GM12878 (cell line): ENCODE data around the gene GSC2. TPM values are rescaled to one million over a fixed set of nuclear protein-coding genes. Genes with fewer than 3 reads are reported as not detected.
A peak's percentile ranks its signal among the peaks of the same experiment; 100 is the strongest.

Source experiments
- ATF2 ChIP-seq: IDR thresholded peaks from 2 replicates; pipeline ENCODE4 v1.6.1; 2012; ENCODE audit warnings: low read length, inconsistent platforms
- ATF7 ChIP-seq: fragments of 450-650 bp; IDR thresholded peaks from 2 replicates; pipeline ENCODE4 v1.6.1; 2016; ENCODE audit warnings: low read depth, mild to moderate bottlenecking
- CREB1 ChIP-seq: IDR thresholded peaks from 2 replicates; pipeline ENCODE4 v1.6.1; 2012; ENCODE audit warnings: low read depth, mild to moderate bottlenecking, inconsistent platforms
- FOXM1 ChIP-seq: IDR thresholded peaks from 2 replicates; pipeline ENCODE4 v1.6.1; 2012; ENCODE audit warnings: low read depth, mild to moderate bottlenecking, inconsistent platforms, low read length, moderate library complexity
- GABPA ChIP-seq: IDR thresholded peaks from 2 replicates; pipeline ENCODE4 v1.6.1; 2014; ENCODE audit warnings: antibody characterized with exemption, low read depth, mild to moderate bottlenecking, inconsistent platforms
- HCFC1 ChIP-seq: fragments of 150-350 bp; IDR thresholded peaks from 2 replicates; pipeline ENCODE4 v1.6.1; 2014; ENCODE audit warnings: low read length
- HDGF ChIP-seq: fragments of 450-650 bp; IDR thresholded peaks from 2 replicates; pipeline ENCODE4 v1.6.1; 2016; ENCODE audit warnings: antibody characterized with exemption
- IRF4 ChIP-seq: IDR thresholded peaks from 2 replicates; pipeline ENCODE4 v1.6.1; 2011; ENCODE audit warnings: low read depth, low read length
- JUNB ChIP-seq: IDR thresholded peaks from 2 replicates; pipeline ENCODE4 v1.6.1; 2016; ENCODE audit warnings: antibody characterized with exemption, mild to moderate bottlenecking
- MEF2B ChIP-seq: fragments of 450-650 bp; IDR thresholded peaks from 2 replicates; pipeline ENCODE4 v1.6.1; 2018; ENCODE audit warnings: mild to moderate bottlenecking, moderate library complexity; ENCODE audit not compliant: partially characterized antibody, poor library complexity, severe bottlenecking
- MXI1 ChIP-seq: fragments of 150-350 bp; IDR thresholded peaks from 2 replicates; pipeline ENCODE4 v1.6.1; 2011; ENCODE audit warnings: low read depth, mild to moderate bottlenecking, inconsistent platforms, low read length, improper control_type of control experiment
- NBN ChIP-seq: fragments of 450-650 bp; IDR thresholded peaks from 2 replicates; pipeline ENCODE4 v1.6.1; 2016
- NFXL1 ChIP-seq: fragments of 450-650 bp; IDR thresholded peaks from 2 replicates; pipeline ENCODE4 v1.6.1; 2017; ENCODE audit warnings: antibody characterized with exemption, mild to moderate bottlenecking, borderline replicate concordance
- RELA ChIP-seq: fragments of 450-650 bp; IDR thresholded peaks from 2 replicates; pipeline ENCODE4 v1.8.0; 2014; ENCODE audit warnings: borderline replicate concordance; ENCODE audit not compliant: partially characterized antibody
- SIX5 ChIP-seq: IDR thresholded peaks from 2 replicates; pipeline ENCODE4 v1.6.1; 2011; ENCODE audit warnings: mild to moderate bottlenecking, low read depth, low read length, moderate library complexity; ENCODE audit not compliant: severe bottlenecking
- SMARCA5 ChIP-seq: fragments of 450-650 bp; IDR thresholded peaks from 2 replicates; pipeline ENCODE4 v1.6.1; 2017; ENCODE audit warnings: mild to moderate bottlenecking
- STAT1 ChIP-seq: fragments of 450-650 bp; conservative IDR thresholded peaks from 2 replicates; pipeline ENCODE4 v1.6.1; 2014; ENCODE audit warnings: antibody characterized with exemption, mild to moderate bottlenecking
- TBL1XR1 ChIP-seq: IDR thresholded peaks from 2 replicates; pipeline ENCODE4 v1.6.1; 2012; ENCODE audit warnings: low read depth, low read length, improper control_type of control experiment
- TCF12 ChIP-seq: IDR thresholded peaks from 2 replicates; pipeline ENCODE4 v1.6.1; 2011; ENCODE audit warnings: low read depth, mild to moderate bottlenecking, low read length
- ZNF207 ChIP-seq: fragments of 450-650 bp; IDR thresholded peaks from 2 replicates; pipeline ENCODE4 v1.6.1; 2014; ENCODE audit warnings: antibody characterized with exemption, mild to moderate bottlenecking, borderline replicate concordance
- ZZZ3 ChIP-seq: IDR thresholded peaks from 2 replicates; pipeline ENCODE4 v1.6.1; 2011; ENCODE audit warnings: low read depth; ENCODE audit not compliant: control insufficient read depth, insufficient read length
- polyA plus RNA-seq, 11 experiments: library from polyadenylated mRNA; depleted of rRNA in 4 of 11; unstranded in 6 of 11; stranded (reverse) in 5 of 11; fragments of >200 nt; fragmentation: Nextera tagmentation in 4 of 11; fragmentation: Illumina TruSeq in 1 of 11; extraction: Ambion mirVana in 4 of 11; extraction: Trizol in 1 of 11; gene quantifications; 1 replicate in 1 of 11; 2 replicates in 10 of 11; pipeline versions ENCODE4 v1.2.1 to v1.2.3, GENCODE V29; 2011 to 2016; ENCODE audit warnings: inconsistent platforms in 2 of 11, missing spikeins in 2 of 11, low read depth in 1 of 11
- total RNA-seq, 4 experiments: library from RNA; depleted of rRNA in 3 of 4; stranded (reverse); fragments of >200 nt in 3 of 4; fragmentation: Illumina TruSeq in 1 of 4; extraction: Trizol in 1 of 4; gene quantifications; 2 replicates each; pipeline versions ENCODE4 v1.2.1 to v1.2.3, GENCODE V29; 2013 to 2021
- TF ChIP-seq, protein P1 (sequence below): fragments of 450-650 bp; IDR thresholded peaks from 2 replicates; pipeline ENCODE4 v1.6.1; 2014; ENCODE audit warnings: mild to moderate bottlenecking
- TF ChIP-seq, protein P2 (sequence below): fragments of 450-650 bp; IDR thresholded peaks from 2 replicates; pipeline ENCODE4 v1.6.1; 2018; ENCODE audit warnings: borderline replicate concordance, mild to moderate bottlenecking; ENCODE audit not compliant: partially characterized antibody
- TF ChIP-seq, protein P3 (sequence below): IDR thresholded peaks from 2 replicates; pipeline ENCODE4 v1.6.1; 2012; ENCODE audit warnings: low read depth, low read length, improper control_type of control experiment
- TF ChIP-seq, protein P4 (sequence below): IDR thresholded peaks from 2 replicates; pipeline ENCODE4 v1.6.1; 2012; ENCODE audit warnings: low read depth, low read length, improper control_type of control experiment
- TF ChIP-seq, protein P5 (sequence below): IDR thresholded peaks from 2 replicates; pipeline ENCODE4 v1.6.1; 2011; ENCODE audit warnings: low read depth, low read length, improper control_type of control experiment, borderline replicate concordance

Gene GSC2
- total and polyA plus RNA-seq, 10 of the 15 experiments (the other 5 are each of a cell fraction or from before 2014, with no cell fraction given) = not detected

DNA sequence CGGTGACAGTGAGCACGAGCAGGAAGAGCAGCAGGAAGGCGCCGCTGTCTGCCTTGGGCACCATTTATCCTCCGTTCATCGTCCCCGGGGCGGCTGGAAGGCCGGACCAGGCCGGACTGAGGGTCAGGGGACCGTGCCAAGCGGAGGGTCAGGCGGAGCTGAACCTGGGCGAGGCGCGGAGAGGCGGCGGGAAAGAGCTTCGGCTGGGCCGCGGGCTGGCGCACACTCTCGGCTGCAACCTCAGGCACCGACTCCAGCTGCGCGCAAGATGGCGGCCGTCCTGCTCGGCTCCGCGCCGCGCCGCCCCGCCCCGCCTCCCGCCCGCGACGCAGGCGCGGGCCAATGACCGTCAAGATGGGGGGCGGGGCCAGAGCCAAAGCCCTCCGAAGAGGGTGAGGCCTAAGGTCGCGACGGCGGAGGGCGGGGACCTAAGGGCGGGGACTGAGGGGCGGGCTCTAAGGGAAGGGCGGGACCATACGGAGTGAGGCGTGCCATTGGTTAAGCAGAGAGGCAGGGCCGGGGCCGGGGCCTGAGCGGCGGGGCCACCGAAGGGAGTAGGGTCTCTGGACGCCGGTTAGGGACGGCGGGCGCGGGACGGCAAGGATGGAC, 27.8 kb downstream of the GSC2 start, which contains the start of gene DGCR2 (continued):
- TF ChIP-seq, protein P1, sequence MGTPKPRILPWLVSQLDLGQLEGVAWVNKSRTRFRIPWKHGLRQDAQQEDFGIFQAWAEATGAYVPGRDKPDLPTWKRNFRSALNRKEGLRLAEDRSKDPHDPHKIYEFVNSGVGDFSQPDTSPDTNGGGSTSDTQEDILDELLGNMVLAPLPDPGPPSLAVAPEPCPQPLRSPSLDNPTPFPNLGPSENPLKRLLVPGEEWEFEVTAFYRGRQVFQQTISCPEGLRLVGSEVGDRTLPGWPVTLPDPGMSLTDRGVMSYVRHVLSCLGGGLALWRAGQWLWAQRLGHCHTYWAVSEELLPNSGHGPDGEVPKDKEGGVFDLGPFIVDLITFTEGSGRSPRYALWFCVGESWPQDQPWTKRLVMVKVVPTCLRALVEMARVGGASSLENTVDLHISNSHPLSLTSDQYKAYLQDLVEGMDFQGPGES = no peak
- TF ChIP-seq, protein P2, sequence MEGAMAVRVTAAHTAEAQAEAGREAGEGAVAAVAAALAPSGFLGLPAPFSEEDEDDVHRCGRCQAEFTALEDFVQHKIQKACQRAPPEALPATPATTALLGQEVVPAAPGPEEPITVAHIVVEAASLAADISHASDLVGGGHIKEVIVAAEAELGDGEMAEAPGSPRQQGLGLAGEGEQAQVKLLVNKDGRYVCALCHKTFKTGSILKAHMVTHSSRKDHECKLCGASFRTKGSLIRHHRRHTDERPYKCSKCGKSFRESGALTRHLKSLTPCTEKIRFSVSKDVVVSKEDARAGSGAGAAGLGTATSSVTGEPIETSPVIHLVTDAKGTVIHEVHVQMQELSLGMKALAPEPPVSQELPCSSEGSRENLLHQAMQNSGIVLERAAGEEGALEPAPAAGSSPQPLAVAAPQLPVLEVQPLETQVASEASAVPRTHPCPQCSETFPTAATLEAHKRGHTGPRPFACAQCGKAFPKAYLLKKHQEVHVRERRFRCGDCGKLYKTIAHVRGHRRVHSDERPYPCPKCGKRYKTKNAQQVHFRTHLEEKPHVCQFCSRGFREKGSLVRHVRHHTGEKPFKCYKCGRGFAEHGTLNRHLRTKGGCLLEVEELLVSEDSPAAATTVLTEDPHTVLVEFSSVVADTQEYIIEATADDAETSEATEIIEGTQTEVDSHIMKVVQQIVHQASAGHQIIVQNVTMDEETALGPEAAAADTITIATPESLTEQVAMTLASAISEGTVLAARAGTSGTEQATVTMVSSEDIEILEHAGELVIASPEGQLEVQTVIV = no peak
- TF ChIP-seq GABPA (no peak), MXI1 (no peak), NFXL1 (no peak), TBL1XR1 (no peak), TCF12 (peak; percentile 43; the same call in 1 of the 2 replicates), ATF7 (no peak), SIX5 (no peak), CREB1 (peak; percentile 33; the same call in 1 of the 2 replicates), HCFC1 (no peak; the same call in 1 of the 2 replicates), NBN (no peak), SMARCA5 (peak; percentile 27; the same call in 1 of the 2 replicates), JUNB (no peak), RELA (no peak), ZNF207 (no peak), STAT1 (no peak), FOXM1 (no peak), ATF2 (no peak), IRF4 (no peak), MEF2B (no peak), HDGF (peak; percentile 83), ZZZ3 (no peak)
- TF ChIP-seq, protein P3, sequence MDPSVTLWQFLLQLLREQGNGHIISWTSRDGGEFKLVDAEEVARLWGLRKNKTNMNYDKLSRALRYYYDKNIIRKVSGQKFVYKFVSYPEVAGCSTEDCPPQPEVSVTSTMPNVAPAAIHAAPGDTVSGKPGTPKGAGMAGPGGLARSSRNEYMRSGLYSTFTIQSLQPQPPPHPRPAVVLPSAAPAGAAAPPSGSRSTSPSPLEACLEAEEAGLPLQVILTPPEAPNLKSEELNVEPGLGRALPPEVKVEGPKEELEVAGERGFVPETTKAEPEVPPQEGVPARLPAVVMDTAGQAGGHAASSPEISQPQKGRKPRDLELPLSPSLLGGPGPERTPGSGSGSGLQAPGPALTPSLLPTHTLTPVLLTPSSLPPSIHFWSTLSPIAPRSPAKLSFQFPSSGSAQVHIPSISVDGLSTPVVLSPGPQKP = no peak
- TF ChIP-seq, protein P4, sequence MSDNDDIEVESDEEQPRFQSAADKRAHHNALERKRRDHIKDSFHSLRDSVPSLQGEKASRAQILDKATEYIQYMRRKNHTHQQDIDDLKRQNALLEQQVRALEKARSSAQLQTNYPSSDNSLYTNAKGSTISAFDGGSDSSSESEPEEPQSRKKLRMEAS = no peak
- TF ChIP-seq, protein P5, sequence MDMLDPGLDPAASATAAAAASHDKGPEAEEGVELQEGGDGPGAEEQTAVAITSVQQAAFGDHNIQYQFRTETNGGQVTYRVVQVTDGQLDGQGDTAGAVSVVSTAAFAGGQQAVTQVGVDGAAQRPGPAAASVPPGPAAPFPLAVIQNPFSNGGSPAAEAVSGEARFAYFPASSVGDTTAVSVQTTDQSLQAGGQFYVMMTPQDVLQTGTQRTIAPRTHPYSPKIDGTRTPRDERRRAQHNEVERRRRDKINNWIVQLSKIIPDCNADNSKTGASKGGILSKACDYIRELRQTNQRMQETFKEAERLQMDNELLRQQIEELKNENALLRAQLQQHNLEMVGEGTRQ = no peak
